KMS-11 (cell line): ENCODE measurements around the gene NINJ2.

Source experiments
- H2AFZ ChIP-seq: fragments of 200-600 bp; sonication (generic); 2 replicates; pipeline ENCODE4 v1.6.1; 2016; ENCODE audit warnings: antibody characterized with exemption, mixed run types, low read depth
- H3K27ac ChIP-seq: fragments of 200-600 bp; sonication (generic); 2 replicates; pipeline ENCODE4 v1.6.1; 2016; ENCODE audit warnings: mild to moderate bottlenecking, mixed run types
- H3K27me3 ChIP-seq: fragments of 200-600 bp; sonication (generic); 2 replicates; pipeline ENCODE4 v1.6.1; 2017; ENCODE audit warnings: mild to moderate bottlenecking, low read depth, mixed run types, moderate library complexity; ENCODE audit not compliant: insufficient read depth
- H3K36me3 ChIP-seq: fragments of 200-600 bp; sonication (generic); 2 replicates; pipeline ENCODE4 v1.6.1; 2017; ENCODE audit warnings: mild to moderate bottlenecking, mixed run types; ENCODE audit not compliant: insufficient read depth
- H3K4me1 ChIP-seq: fragments of 200-600 bp; sonication (generic); 2 replicates; pipeline ENCODE4 v1.6.1; 2016; ENCODE audit warnings: mild to moderate bottlenecking, low read depth, mixed run types; ENCODE audit not compliant: poor library complexity, severe bottlenecking
- H3K4me2 ChIP-seq: fragments of 200-600 bp; sonication (generic); 2 replicates; pipeline ENCODE4 v1.7.0; 2016; ENCODE audit warnings: mild to moderate bottlenecking, mixed run types
- H3K4me3 ChIP-seq: fragments of 200-600 bp; sonication (generic); IDR thresholded peaks from 2 replicates; pipeline ENCODE4 v1.6.1; 2017; ENCODE audit warnings: low read depth, low read length, mixed read lengths; ENCODE audit not compliant: insufficient read depth
- H3K79me2 ChIP-seq: fragments of 200-600 bp; sonication (generic); 2 replicates; pipeline ENCODE4 v1.6.1; 2016; ENCODE audit warnings: low read depth, mixed run types; ENCODE audit not compliant: insufficient read depth
- H3K9ac ChIP-seq: fragments of 200-600 bp; sonication (generic); 2 replicates; pipeline ENCODE4 v1.6.1; 2016; ENCODE audit warnings: mild to moderate bottlenecking, mixed run types
- H4K20me1 ChIP-seq: fragments of 200-600 bp; sonication (generic); 2 replicates; pipeline ENCODE4 v1.6.1; 2016; ENCODE audit warnings: mild to moderate bottlenecking, mixed run types; ENCODE audit not compliant: insufficient read depth
- CTCF ChIP-seq: fragments of 200-600 bp; sonication (generic); conservative IDR thresholded peaks from 2 replicates; pipeline ENCODE4 v1.6.1; 2017; ENCODE audit warnings: low read depth, mild to moderate bottlenecking, antibody characterized with exemption, low read length, moderate library complexity, mixed read lengths

Gene NINJ2

GRCh38 chr12:664075-664778, 982 bp upstream of the NINJ2 start:
- H3K4me1 ChIP-seq, result peaks cover 16% of the 10 kb centered on the region
- no peaks in the 10 kb centered on the region for H3K36me3 ChIP-seq
- no peaks in the 10 kb centered on the region for H3K27me3 ChIP-seq
- no peak for TF ChIP-seq CTCF
- H3K79me2 ChIP-seq, result no peaks in the 10 kb centered on the region
- H3K4me2 ChIP-seq, result no peak overlapping the region
- no peaks in the 10 kb centered on the region for H4K20me1 ChIP-seq
- H3K9ac ChIP-seq, result no peak overlapping the region
- no peak overlapping the region for H2AFZ ChIP-seq
- no peak overlapping the region for H3K27ac ChIP-seq
- H3K4me3 ChIP-seq, result no peak overlapping the region

- no peak for TF ChIP-seq CTCF
- H2AFZ ChIP-seq, result no peak overlapping the region
- H3K36me3 ChIP-seq, result no peaks in the 10 kb centered on the region
- H3K27ac ChIP-seq, result no peak overlapping the region
- peaks cover 13% of the 10 kb centered on the region for H3K4me1 ChIP-seq
- no peak overlapping the region for H3K4me3 ChIP-seq
- H3K4me2 ChIP-seq, result no peak overlapping the region
- H4K20me1 ChIP-seq, result no peaks in the 10 kb centered on the region
- H3K9ac ChIP-seq, result no peak overlapping the region
- no peaks in the 10 kb centered on the region for H3K79me2 ChIP-seq
- no peaks in the 10 kb centered on the region for H3K27me3 ChIP-seq
Measured at GRCh38 chr12:662566-663292, 516 bp downstream of the NINJ2 start.

- H2AFZ ChIP-seq, result no peak overlapping the region
- no peak overlapping the region for H3K4me2 ChIP-seq
- peaks cover 5% of the 10 kb centered on the region for H3K4me1 ChIP-seq
- H3K79me2 ChIP-seq, result no peaks in the 10 kb centered on the region
- H4K20me1 ChIP-seq, result no peaks in the 10 kb centered on the region
- H3K36me3 ChIP-seq, result no peaks in the 10 kb centered on the region
- no peak overlapping the region for H3K4me3 ChIP-seq
- no peak overlapping the region for H3K27ac ChIP-seq
- no peak for TF ChIP-seq CTCF
- H3K27me3 ChIP-seq, result no peaks in the 10 kb centered on the region
- no peak overlapping the region for H3K9ac ChIP-seq
Measured at GRCh38 chr12:661720-662486, 1.3 kb downstream of the NINJ2 start.

- no peak overlapping the region for H3K27ac ChIP-seq
- no peaks in the 10 kb centered on the region for H4K20me1 ChIP-seq
- no peak overlapping the region for H3K4me2 ChIP-seq
- no peak for TF ChIP-seq CTCF
- H3K9ac ChIP-seq, result no peak overlapping the region
- H3K4me3 ChIP-seq, result no peak overlapping the region
- H3K4me1 ChIP-seq, result no peaks in the 10 kb centered on the region
- no peaks in the 10 kb centered on the region for H3K79me2 ChIP-seq
- H3K36me3 ChIP-seq, result no peaks in the 10 kb centered on the region
- no peaks in the 10 kb centered on the region for H3K27me3 ChIP-seq
- no peak overlapping the region for H2AFZ ChIP-seq
Measured at GRCh38 chr12:659090-659683, 4.1 kb downstream of the NINJ2 start.
